ENCODE results near the gene SLC2A5. TPM values are rescaled to one million over a fixed set of nuclear protein-coding genes. Genes with fewer than 3 reads are reported as not detected.
"Not testable (repeated sequence)": the region's sequence is repeated elsewhere in the genome, so short reads cannot be mapped to it uniquely, and the experiment has no call there.

The SLC2A5 gene
- total RNA-seq, 4 donors from 2014 or later, result 12.4 to 730 (median 340) TPM

DNA sequence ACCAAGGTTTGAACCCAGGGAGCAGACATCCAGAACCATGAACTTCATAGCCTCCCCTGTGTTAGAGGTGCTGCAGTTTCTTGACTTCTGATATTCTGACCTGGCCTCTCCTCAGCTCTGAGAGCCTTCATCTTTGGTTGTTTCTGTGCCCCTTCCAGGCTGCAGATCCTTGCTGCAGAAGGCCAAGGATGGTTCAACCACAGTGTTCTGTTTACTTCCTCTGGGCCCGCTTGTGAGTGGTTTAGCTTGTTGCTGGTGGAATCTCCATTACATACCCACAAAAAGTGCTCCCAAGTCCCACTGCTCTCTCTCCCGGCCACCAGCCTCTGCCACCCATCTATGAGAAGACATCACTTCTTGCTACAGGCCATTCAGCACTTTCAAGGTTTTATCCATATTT is 34.2 kb downstream of the SLC2A5 start:
- Histone ChIP-seq H3K27ac (no peak overlapping the region), H3K9me3 (peaks cover 0 to 12% (median 4%) of the 10 kb centered on the region in 4 donors), H3K4me1 (no peaks in the 10 kb centered on the region), H3K27me3 (no peaks in the 10 kb centered on the region), H3K36me3 (peaks cover 0 to 27% (median 0%) of the 10 kb centered on the region in 3 donors), H3K4me3 (no peak overlapping the region)
- TF ChIP-seq, protein P1, sequence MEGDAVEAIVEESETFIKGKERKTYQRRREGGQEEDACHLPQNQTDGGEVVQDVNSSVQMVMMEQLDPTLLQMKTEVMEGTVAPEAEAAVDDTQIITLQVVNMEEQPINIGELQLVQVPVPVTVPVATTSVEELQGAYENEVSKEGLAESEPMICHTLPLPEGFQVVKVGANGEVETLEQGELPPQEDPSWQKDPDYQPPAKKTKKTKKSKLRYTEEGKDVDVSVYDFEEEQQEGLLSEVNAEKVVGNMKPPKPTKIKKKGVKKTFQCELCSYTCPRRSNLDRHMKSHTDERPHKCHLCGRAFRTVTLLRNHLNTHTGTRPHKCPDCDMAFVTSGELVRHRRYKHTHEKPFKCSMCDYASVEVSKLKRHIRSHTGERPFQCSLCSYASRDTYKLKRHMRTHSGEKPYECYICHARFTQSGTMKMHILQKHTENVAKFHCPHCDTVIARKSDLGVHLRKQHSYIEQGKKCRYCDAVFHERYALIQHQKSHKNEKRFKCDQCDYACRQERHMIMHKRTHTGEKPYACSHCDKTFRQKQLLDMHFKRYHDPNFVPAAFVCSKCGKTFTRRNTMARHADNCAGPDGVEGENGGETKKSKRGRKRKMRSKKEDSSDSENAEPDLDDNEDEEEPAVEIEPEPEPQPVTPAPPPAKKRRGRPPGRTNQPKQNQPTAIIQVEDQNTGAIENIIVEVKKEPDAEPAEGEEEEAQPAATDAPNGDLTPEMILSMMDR (IDR thresholded peaks at IDR 0.05), result no peak
- no peak for TF ChIP-seq POLR2A (IDR thresholded peaks at IDR 0.05)
- peak in 1 of 3 donors; percentile 13 for DNase-seq

DNA sequence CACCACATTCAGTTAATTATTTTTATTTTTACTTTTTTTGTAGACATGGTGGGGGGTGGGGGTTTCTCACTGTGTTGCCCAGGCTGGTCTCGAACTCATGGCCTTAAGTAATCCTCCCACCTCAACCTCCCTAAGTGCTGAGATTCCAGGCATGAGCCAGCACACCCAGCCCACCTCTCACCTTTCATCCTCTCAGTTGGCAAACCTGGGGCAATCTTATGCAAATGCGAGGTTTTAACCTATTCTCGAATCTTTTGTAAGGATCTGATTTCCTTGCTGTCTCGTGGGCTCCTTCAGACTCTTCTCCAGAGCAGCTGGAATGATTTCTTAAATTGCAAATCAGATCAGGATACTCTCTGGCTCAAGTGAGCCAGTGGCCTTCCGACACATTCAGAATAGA is 36.1 kb downstream of the SLC2A5 start:
- Histone ChIP-seq H3K4me3 (no peak overlapping the region), H3K4me1 (no peaks in the 10 kb centered on the region), H3K36me3 (peaks cover 0 to 8% (median 0%) of the 10 kb centered on the region in 3 donors), H3K27me3 (no peaks in the 10 kb centered on the region), H3K9me3 (peaks cover 0 to 12% (median 4%) of the 10 kb centered on the region in 4 donors), H3K27ac (no peak overlapping the region)
- peak in 1 of 3 donors; percentile 1 for DNase-seq
- TF ChIP-seq POLR2A (IDR thresholded peaks at IDR 0.05), result no peak
- TF ChIP-seq, protein P1 (IDR thresholded peaks at IDR 0.05), result no peak

DNA sequence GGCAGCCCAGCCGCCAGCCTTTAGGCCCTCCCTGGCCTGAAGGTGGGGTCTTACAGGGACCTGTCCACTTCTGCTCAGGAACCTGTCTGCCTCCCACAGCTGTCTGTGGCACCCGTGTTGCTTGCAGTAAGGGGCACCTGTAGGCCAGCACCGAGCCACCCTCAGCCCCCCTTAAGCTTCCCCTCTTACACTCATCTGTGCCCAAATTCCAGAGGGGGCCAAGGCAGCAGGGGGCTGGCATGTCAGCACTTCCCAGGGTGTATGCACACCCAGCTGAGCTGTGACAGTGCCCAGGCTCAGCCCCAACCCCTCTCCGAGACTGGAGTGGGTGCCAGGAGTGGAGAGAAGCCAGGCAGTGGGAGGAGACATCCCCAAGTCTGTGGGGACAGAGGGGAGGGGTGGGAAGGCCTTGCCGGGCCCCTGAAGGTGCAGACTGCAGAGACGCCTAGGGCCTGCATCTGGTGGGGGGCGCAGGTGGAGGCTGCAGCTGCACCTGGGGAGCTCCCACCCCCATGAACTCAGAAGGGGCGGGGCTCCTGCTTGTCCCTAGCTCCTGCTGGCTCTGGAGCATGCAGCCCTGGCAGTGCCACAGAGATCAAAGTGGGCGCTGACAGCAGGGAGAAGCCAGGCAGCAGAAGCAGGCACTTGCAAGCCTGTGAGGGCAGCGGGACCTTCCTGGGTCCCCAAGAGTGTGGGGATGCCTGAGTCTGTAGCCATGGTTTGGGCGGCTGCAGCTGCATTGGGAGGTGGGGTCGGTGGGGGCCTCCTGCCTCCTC is 37.8 kb downstream of the SLC2A5 start:
- peak in 1 of 3 donors; percentile 36 for DNase-seq
- H3K27me3 ChIP-seq, result no peaks in the 10 kb centered on the region
- H3K4me3 ChIP-seq, result no peak overlapping the region
- no peak overlapping the region for H3K27ac ChIP-seq
- H3K4me1 ChIP-seq, result no peaks in the 10 kb centered on the region
- H3K9me3 ChIP-seq, result peaks cover 0 to 12% (median 4%) of the 10 kb centered on the region in 4 donors
- TF ChIP-seq, protein P1 (IDR thresholded peaks at IDR 0.05), result no peak
- TF ChIP-seq POLR2A (IDR thresholded peaks at IDR 0.05), result no peak
- no peaks in the 10 kb centered on the region for H3K36me3 ChIP-seq

- not testable (repeated sequence) for H3K4me1 ChIP-seq, H3K27me3 ChIP-seq
These were observed 38.4 kb downstream of the SLC2A5 start for GRCh38 chr1:9031077-9031476.

GRCh38 chr1:9028921-9029705 is 40.3 kb downstream of the SLC2A5 start:
- no peak for TF ChIP-seq POLR2A (IDR thresholded peaks at IDR 0.05)
- TF ChIP-seq, protein P1 (IDR thresholded peaks at IDR 0.05), result no peak
- Histone ChIP-seq H3K27ac (no peak overlapping the region), H3K4me3 (no peak overlapping the region), H3K4me1 (peaks cover 0 to 6% (median 0%) of the 10 kb centered on the region in 4 donors), H3K9me3 (peaks cover 0 to 12% (median 0%) of the 10 kb centered on the region in 4 donors), H3K36me3 (no peaks in the 10 kb centered on the region), H3K27me3 (no peaks in the 10 kb centered on the region)
- DNase-seq, result no peak

More at GRCh38 chr1:9031077-9031476, 38.4 kb downstream of the SLC2A5 start:
- DNase-seq, H3K36me3 ChIP-seq, H3K27ac ChIP-seq, H3K4me3 ChIP-seq: not testable (repeated sequence)
- peaks cover 0 to 12% (median 4%) of the 10 kb centered on the region in 4 donors for H3K9me3 ChIP-seq

DNA sequence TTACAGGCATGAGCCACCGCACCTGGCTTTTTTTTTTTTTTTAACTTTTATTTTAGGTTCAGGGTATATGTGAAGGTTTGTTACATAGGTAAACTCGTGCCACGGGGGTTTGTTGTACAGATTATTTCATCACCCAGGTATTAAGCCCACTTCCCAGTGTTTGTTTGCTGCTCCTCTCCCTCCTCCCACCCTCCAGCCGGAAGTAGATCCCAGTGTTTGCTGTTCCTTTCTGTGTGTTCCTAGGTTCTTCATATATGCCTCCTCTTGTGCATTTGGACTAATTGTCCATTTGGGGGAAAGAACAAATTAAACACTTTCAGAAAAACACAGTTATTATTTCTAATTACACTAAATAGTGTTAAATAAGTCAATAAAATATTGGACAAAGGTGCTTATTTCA is 42.1 kb downstream of the SLC2A5 start:
- Histone ChIP-seq H3K9me3 (peaks cover 0 to 12% (median 0%) of the 10 kb centered on the region in 4 donors), H3K27me3 (no peaks in the 10 kb centered on the region), H3K27ac (no peak overlapping the region), H3K4me1 (peaks cover 0 to 6% (median 3%) of the 10 kb centered on the region in 4 donors), H3K36me3 (no peaks in the 10 kb centered on the region), H3K4me3 (no peak overlapping the region)
- DNase-seq, result no peak
- TF ChIP-seq POLR2A (IDR thresholded peaks at IDR 0.05), result no peak
- TF ChIP-seq, protein P1 (IDR thresholded peaks at IDR 0.05), result no peak

Measured in Peyer's patch (tissue), 4 donors.